Gastrocnemius medialis (tissue), 4 donors: Measurements from ENCODE around the gene UNC13B. TPM values are rescaled to one million over a fixed set of nuclear protein-coding genes. Genes with fewer than 3 reads are reported as not detected.

ENCODE experiments used
- ATAC-seq, 2 donors: fragments of 150-250 bp; one replicate each; pipeline ENCODE4 v1.9.1; 2016
- DNase-seq, 2 donors: peaks; one replicate each; pipeline ENCODE4 v3.0.0-alpha.2; 2019
- H3K27ac ChIP-seq, 4 donors: fragments of 200-600 bp; sonication (generic); 1 replicate in 1 of 4; 2 replicates in 3 of 4; pipeline ENCODE4 v1.5.1; 2016 to 2018; ENCODE audit warnings: mild to moderate bottlenecking in 2 of 4, moderate library complexity in 1 of 4
- H3K27me3 ChIP-seq, 3 donors: fragments of 200-600 bp; sonication (generic) in 2 of 3; 1 replicate in 1 of 3; 2 replicates in 2 of 3; pipeline versions ENCODE4 v1.5.1 to v1.6.0; 2016 to 2019; ENCODE audit warnings: mild to moderate bottlenecking in 1 of 3, moderate library complexity in 1 of 3
- H3K36me3 ChIP-seq, 2 donors: fragments of 200-600 bp; sonication (generic) in 1 of 2; one replicate each; pipeline ENCODE4 v1.5.1; 2017 to 2018
- H3K4me1 ChIP-seq, 2 donors: fragments of 200-600 bp; sonication (generic) in 1 of 2; one replicate each; pipeline ENCODE4 v1.5.1; 2016 to 2017; ENCODE audit warnings: mild to moderate bottlenecking in 2 of 2
- H3K4me3 ChIP-seq, 4 donors: fragments of 200-600 bp; sonication (generic) in 3 of 4; 1 replicate in 1 of 4; 2 replicates in 3 of 4; pipeline ENCODE4 v1.5.1; 2016 to 2019; ENCODE audit warnings: mild to moderate bottlenecking in 2 of 4
- H3K9me3 ChIP-seq, 3 donors: fragments of 200-600 bp; sonication (generic) in 2 of 3; 1 replicate in 1 of 3; 2 replicates in 2 of 3; pipeline ENCODE4 v1.5.1; 2016 to 2019
- POLR2A ChIP-seq, 2 donors: fragments of 450-650 bp; IDR thresholded peaks; one replicate each; pipeline ENCODE4 v1.6.1; 2017; ENCODE audit warnings: antibody characterized with exemption in 2 of 2, mild to moderate bottlenecking in 2 of 2, moderate library complexity in 2 of 2
- in situ Hi-C, 4 donors: fragments of 200-750 bp; cut with MboI; loops; one replicate each; pipeline versions ENCODE4 v1.15.0 to v1.8.0; 2017; ENCODE audit warnings: low sequenced_read_pairs in 4 of 4
- intact Hi-C: fragments of 100-400 bp; cut with DNase I; formaldehyde crosslinking; loops from one replicate; pipeline ENCODE4 v1.15.1; 2023; ENCODE audit warnings: low total_unique reads
- total RNA-seq, 4 donors: library from RNA; depleted of rRNA; stranded (reverse); fragments of >200 nt; gene quantifications; one replicate each; pipeline versions ENCODE4 v1.1.0 to v1.2.3, GENCODE V29; 2016
- TF ChIP-seq, protein P1 (sequence below), 5 experiments: fragments of 450-650 bp in 3 of 5; fragments of 200-600 bp in 2 of 5; sonication (generic) in 2 of 5; IDR thresholded peaks in 4 of 5; conservative IDR thresholded peaks in 1 of 5; 1 replicate in 4 of 5; 2 replicates in 1 of 5; pipeline ENCODE4 v1.5.1; 2016 to 2019; ENCODE audit warnings: antibody characterized with exemption in 5 of 5, mild to moderate bottlenecking in 3 of 5, moderate library complexity in 3 of 5

Gene UNC13B
- total RNA-seq, 4 donors from 2014 or later, result 7.5 to 17.5 (median 13.1) TPM

DNA sequence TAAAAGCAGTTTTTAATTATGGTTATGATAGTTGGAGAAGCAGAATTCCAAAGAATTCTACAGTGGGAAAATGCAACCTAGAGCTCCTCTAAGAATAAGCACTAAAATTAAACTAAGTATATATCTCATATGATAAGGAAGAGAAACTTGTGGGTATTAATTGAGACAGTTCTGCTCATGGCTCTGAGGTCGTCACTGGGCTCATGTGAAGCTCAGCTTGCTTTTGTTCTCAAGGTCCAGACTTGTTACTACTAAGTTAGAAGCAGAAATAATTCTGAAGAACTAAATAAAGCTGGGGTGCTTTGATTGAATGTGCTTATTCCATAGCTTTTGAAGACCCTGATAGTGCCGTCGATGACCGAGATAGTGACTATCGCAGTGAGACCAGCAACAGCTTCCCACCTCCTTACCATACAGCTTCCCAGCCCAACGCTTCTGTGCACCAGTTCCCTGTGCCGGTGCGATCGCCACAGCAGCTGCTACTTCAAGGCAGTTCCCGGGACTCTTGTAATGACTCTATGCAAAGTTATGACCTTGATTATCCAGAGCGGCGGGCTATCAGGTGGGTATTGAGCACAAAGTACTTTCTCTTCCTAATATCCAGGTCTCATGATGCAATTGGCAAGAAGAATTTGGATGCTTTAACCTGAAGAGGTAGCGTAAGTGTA lies 133.7 kb downstream of the UNC13B start:
- Histone ChIP-seq H3K36me3 (peaks cover 0 to 13% of the 10 kb centered on the region in 2 donors), H3K27ac (no peak overlapping the region), H3K9me3 (no peaks in the 10 kb centered on the region), H3K4me3 (no peak overlapping the region), H3K4me1 (peaks cover 12 to 14% of the 10 kb centered on the region in 2 donors), H3K27me3 (no peaks in the 10 kb centered on the region)
- intact Hi-C loops, result no loop called here
- DNase-seq (no peak), ATAC-seq (no peak)
- in situ Hi-C loops, result no loop called here
- no peak for TF ChIP-seq POLR2A (IDR thresholded peaks at IDR 0.05)
- TF ChIP-seq, protein P1, sequence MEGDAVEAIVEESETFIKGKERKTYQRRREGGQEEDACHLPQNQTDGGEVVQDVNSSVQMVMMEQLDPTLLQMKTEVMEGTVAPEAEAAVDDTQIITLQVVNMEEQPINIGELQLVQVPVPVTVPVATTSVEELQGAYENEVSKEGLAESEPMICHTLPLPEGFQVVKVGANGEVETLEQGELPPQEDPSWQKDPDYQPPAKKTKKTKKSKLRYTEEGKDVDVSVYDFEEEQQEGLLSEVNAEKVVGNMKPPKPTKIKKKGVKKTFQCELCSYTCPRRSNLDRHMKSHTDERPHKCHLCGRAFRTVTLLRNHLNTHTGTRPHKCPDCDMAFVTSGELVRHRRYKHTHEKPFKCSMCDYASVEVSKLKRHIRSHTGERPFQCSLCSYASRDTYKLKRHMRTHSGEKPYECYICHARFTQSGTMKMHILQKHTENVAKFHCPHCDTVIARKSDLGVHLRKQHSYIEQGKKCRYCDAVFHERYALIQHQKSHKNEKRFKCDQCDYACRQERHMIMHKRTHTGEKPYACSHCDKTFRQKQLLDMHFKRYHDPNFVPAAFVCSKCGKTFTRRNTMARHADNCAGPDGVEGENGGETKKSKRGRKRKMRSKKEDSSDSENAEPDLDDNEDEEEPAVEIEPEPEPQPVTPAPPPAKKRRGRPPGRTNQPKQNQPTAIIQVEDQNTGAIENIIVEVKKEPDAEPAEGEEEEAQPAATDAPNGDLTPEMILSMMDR (IDR thresholded peaks at IDR 0.05 in 4 of 5, conservative IDR thresholded peaks at IDR 0.05 in 1 of 5), result no peak

DNA sequence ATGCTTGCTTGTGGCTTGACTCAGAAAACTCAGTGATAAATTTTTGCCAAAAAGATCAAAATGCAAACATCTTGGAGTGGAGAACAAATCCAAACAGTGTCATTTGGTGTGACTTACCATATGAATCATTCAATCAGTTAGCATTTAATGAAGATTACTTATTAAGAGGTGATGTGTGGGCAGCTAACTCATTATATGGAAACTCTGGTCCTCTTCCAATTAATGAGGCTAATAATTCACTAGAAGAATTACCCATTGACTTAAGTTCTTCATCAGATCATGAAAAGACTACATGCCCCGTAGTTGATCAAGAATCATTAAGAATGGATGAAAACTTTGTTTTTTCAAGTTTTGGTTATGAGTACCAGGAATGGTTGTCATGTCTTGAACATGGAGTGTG lies 141.8 kb downstream of the UNC13B start:
- TF ChIP-seq, protein P1 (IDR thresholded peaks at IDR 0.05 in 4 of 5, conservative IDR thresholded peaks at IDR 0.05 in 1 of 5), result no peak
- no peak for TF ChIP-seq POLR2A (IDR thresholded peaks at IDR 0.05)
- H3K4me1 ChIP-seq, result no peaks in the 10 kb centered on the region
- H3K36me3 ChIP-seq, result no peaks in the 10 kb centered on the region
- in situ Hi-C loops (no loop called here), intact Hi-C loops (no loop called here)
- H3K9me3 ChIP-seq, result no peaks in the 10 kb centered on the region
- no peak overlapping the region for H3K27ac ChIP-seq
- DNase-seq (no peak), ATAC-seq (no peak)
- H3K4me3 ChIP-seq, result no peak overlapping the region
- no peaks in the 10 kb centered on the region for H3K27me3 ChIP-seq

DNA sequence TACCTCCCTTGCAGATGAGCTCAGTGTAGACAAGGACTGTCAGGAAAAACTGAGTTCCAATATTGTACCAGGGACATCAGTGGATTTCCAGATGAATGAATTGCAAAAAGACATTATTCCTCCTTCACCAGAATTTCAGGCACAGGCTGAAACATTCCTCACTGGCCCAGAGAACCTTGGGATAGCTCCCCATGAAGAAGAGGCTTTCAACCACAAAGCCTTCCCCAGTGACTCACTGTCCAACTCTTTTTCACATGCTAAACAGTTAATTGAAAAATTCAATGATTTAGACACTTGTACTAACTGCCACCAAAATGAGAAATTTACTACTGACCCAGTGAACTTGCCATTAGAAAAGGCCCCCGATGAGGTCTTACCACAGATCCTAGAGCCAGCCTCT lies 144.5 kb downstream of the UNC13B start:
- in situ Hi-C loops, result no loop called here
- Histone ChIP-seq H3K36me3 (peaks cover 0 to 9% of the 10 kb centered on the region in 2 donors), H3K4me1 (peaks cover under 1 to 8% of the 10 kb centered on the region in 2 donors), H3K27ac (no peak overlapping the region), H3K9me3 (no peaks in the 10 kb centered on the region), H3K4me3 (no peak overlapping the region), H3K27me3 (no peaks in the 10 kb centered on the region)
- intact Hi-C loops, result no loop called here
- DNase-seq (no peak), ATAC-seq (no peak)
- TF ChIP-seq, protein P1 (IDR thresholded peaks at IDR 0.05 in 4 of 5, conservative IDR thresholded peaks at IDR 0.05 in 1 of 5), result no peak
- no peak for TF ChIP-seq POLR2A (IDR thresholded peaks at IDR 0.05)

DNA sequence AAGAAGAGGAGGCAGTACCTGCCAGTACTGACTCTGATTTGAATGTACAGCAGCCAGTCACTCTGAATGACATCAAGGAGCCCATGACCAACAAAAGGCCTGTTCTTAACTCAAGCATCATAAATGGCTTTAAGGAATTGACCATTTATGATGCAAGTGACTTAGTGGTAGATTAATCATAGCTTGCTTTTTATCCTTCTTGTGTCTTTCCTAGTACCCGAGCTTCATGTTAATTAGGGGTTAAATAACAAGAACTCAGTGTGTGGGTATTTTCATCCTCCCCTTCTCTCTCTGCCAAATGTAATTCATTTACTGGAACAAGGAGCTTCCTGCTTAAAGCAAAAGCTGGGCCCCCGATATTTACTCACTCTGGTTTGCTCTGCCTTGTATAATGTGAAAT lies 146.5 kb downstream of the UNC13B start:
- DNase-seq (no peak), ATAC-seq (no peak)
- H3K9me3 ChIP-seq, result no peaks in the 10 kb centered on the region
- H3K4me1 ChIP-seq, result peaks cover 19 to 26% of the 10 kb centered on the region in 2 donors
- peaks cover 0 to 9% of the 10 kb centered on the region in 2 donors for H3K36me3 ChIP-seq
- TF ChIP-seq, protein P1 (IDR thresholded peaks at IDR 0.05 in 4 of 5, conservative IDR thresholded peaks at IDR 0.05 in 1 of 5), result no peak
- TF ChIP-seq POLR2A (IDR thresholded peaks at IDR 0.05), result no peak
- in situ Hi-C loops (no loop called here), intact Hi-C loops (no loop called here)
- H3K27ac ChIP-seq, result no peak overlapping the region
- no peaks in the 10 kb centered on the region for H3K27me3 ChIP-seq
- no peak overlapping the region for H3K4me3 ChIP-seq
